PFSK-1 (cell line): ENCODE data around the gene SLC25A17.

Experiments
- FOXP2 ChIP-seq: optimal IDR thresholded peaks from 2 replicates; pipeline ENCODE3; 2011; ENCODE audit warnings: borderline replicate concordance, control low read depth, inconsistent platforms; ENCODE audit not compliant: insufficient read depth; ENCODE audit errors: extremely low read length, extremely low read depth
- POLR2AphosphoS5 ChIP-seq: IDR thresholded peaks from 2 replicates; pipeline ENCODE4 v1.6.1; 2012; ENCODE audit warnings: low read depth, mild to moderate bottlenecking, control low read depth, low read length, moderate library complexity
- SIN3A ChIP-seq: IDR thresholded peaks from 2 replicates; pipeline ENCODE4 v1.6.1; 2012; ENCODE audit warnings: mild to moderate bottlenecking, low read length, moderate library complexity, borderline replicate concordance; ENCODE audit not compliant: insufficient read depth
- TAF1 ChIP-seq: IDR thresholded peaks from 2 replicates; pipeline ENCODE4 v1.6.1; 2012; ENCODE audit warnings: low read length, control low read depth, borderline replicate concordance; ENCODE audit not compliant: insufficient read depth
- TF ChIP-seq, protein P1 (sequence below), 2 experiments: IDR thresholded peaks; 2 replicates each; pipeline versions ENCODE4 v1.6.1 to v1.8.0; 2011 to 2012; ENCODE audit warnings: low read depth in 2 of 2, low read length in 2 of 2, control low read depth in 1 of 2, inconsistent platforms in 1 of 2, mild to moderate bottlenecking in 1 of 2, moderate library complexity in 1 of 2; ENCODE audit not compliant: insufficient read depth in 1 of 2

DNA sequence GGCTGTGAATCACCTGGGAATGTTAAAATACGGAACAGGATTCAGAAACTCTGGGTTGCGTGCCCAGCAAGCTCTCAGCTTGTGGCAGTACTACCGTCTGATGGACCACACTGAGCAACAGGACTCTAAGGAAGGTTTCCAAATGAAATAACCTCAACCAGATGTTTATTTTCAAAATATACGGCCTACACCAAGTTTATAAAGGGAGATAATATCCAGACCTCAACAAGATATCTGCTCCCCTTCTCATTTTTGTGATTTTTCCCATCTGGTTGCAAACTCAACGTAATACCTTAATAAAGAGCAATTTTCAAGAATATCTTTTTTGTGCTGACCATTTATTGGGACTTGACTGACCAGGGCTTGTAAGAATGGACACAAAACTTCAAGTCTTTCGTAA, 49.4 kb downstream of the SLC25A17 start:
- no peak for TF ChIP-seq TAF1
- TF ChIP-seq POLR2AphosphoS5 = no peak
- no peak for TF ChIP-seq SIN3A
- TF ChIP-seq, protein P1, sequence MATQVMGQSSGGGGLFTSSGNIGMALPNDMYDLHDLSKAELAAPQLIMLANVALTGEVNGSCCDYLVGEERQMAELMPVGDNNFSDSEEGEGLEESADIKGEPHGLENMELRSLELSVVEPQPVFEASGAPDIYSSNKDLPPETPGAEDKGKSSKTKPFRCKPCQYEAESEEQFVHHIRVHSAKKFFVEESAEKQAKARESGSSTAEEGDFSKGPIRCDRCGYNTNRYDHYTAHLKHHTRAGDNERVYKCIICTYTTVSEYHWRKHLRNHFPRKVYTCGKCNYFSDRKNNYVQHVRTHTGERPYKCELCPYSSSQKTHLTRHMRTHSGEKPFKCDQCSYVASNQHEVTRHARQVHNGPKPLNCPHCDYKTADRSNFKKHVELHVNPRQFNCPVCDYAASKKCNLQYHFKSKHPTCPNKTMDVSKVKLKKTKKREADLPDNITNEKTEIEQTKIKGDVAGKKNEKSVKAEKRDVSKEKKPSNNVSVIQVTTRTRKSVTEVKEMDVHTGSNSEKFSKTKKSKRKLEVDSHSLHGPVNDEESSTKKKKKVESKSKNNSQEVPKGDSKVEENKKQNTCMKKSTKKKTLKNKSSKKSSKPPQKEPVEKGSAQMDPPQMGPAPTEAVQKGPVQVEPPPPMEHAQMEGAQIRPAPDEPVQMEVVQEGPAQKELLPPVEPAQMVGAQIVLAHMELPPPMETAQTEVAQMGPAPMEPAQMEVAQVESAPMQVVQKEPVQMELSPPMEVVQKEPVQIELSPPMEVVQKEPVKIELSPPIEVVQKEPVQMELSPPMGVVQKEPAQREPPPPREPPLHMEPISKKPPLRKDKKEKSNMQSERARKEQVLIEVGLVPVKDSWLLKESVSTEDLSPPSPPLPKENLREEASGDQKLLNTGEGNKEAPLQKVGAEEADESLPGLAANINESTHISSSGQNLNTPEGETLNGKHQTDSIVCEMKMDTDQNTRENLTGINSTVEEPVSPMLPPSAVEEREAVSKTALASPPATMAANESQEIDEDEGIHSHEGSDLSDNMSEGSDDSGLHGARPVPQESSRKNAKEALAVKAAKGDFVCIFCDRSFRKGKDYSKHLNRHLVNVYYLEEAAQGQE (IDR thresholded peaks at IDR 0.05; ENCODE audit: insufficient read depth in 1 of 2, low read depth in 2 of 2, low read length in 2 of 2) = no peak
- TF ChIP-seq FOXP2 = no peak
